Kidney capillary endothelial cell (primary cell): Measurements from ENCODE around the gene GSTCD.

Experiments
- DNase-seq: peaks from one replicate; pipeline ENCODE4 v3.0.0-alpha.2; 2018; ENCODE audit warnings: low spot score

The GSTCD gene

DNA sequence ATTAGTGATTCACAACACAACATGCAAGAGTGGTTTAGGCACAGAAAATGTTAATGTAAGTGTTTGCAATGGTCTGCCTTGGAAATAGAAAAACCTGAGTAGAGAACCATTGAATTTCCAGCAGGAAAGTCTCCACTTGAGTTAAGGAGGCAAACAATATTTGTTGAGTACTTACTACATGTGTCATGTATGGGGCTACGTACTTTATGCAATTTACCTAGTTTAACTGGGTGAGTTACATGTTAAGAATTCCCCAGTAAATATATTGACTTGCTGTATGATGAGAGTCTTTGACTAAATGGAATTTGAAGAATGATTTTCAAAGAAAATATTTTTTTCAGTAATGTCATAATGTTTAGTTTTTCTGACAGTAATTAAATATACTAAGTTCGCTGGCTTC is 178.9 kb downstream of the GSTCD start:
- no peak for DNase-seq

DNA sequence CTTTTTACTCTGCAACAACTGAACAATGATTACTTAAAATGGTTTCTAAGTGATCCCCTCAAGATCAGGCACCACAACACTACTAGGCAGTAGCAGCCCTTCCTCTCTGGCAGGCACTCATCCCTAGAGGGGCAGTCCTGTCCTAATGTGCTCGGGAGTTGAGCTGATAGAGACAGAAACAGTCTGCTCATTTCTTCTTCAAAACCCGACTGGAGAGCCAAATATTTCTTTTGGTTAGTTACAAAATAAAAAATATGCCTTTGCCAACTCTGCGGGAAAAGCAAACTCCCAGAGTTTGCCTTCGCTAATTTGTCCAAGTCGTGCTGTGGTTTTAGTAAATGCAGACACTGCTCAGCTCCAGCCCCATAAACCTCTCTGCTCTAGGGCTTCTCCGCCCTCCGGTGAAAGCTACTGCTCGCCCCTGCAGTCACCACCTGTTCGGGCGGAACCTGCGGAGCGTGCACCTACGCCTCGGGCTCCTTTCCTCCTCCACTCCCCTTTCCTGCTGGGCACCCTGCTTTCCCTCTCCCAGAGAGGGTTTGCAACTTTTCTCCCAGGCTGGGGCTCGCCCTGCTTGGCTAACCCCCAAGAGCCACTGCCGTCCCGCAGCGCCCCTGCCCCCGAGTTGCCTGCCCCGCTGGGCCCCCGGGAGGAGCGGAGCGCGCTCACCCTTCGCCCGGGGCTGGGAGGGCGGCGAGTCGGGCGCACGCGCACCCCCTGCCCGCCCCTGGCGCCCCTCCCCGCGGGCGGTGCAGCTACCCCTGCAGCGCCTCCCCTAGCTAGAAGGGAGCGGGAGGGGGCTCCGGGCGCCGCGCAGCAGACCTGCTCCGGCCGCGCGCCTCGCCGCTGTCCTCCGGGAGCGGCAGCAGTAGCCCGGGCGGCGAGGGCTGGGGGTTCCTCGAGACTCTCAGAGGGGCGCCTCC is 186.3 kb downstream of the GSTCD start, which contains the start of gene NPNT:
TSS of gene NPNT (plus strand) at position 812 of the 923 bp plus-strand sequence. CDS start 182 bp downstream, outside the sequence.
- DNase-seq: no peak

DNA sequence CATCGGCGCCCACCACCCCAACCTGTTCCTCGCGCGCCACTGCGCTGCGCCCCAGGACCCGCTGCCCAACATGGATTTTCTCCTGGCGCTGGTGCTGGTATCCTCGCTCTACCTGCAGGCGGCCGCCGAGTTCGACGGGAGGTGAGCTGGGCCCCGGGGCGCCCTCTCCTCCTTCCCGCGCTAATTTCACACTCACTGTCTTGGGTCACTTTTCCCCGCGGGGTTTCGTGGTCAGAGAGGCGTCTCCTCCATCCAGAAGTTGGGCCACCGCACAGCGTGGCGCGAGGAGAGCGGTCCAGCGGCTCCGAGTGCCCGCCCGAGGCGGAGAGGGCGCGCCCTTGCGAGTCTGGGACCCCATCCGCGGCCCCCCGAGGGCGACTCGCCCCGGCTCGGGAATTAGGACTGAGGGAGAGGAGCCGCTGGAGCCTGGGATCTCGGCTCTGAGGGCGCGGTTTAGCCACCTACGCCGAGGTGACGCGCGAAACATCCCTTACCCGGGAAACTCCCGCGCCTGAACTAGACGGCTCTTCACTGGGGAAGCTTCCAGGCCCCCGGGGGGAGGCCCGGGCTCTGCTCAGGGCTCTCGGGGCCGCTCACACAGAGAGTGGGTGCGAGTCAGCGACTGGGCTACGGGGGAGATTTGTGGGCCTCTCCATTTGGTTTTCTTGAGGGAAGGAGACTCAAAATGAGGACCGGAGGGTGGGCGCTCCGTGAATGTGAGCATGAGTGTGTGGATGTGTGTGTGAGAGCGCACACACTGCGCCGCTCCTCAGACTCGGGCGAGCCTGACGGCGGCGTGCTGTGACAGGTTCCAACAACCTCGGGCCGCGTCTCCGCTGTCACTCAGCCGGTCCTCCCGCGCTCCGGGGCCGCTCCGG is 187.2 kb downstream of the GSTCD start:
- DNase-seq: no peak

DNA sequence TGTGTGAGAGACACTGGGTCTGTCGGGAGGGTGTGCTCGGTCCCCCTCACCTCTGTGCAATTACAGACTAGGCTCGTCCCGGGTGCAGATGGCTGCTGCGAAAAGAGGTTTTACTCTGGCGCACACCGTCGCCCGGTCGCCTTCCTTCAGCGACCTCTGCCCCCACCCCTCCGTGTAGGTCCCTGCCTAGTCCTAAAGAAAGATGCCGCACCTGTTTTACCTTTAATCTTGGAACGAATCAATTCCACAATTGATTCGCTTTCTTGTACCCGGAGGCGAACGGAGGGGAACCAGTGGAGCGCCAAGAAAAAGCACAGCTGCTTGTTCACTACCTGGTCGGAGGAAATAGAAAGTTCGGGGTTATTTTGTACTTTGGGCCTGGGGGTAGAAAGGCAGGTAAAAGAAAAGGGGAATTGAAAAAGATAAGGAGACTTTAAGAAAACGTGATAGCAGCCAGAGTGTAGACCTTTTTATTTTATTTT is 187.9 kb downstream of the GSTCD start:
- DNase-seq: no peak
